Measurements from ENCODE around the gene PTPN14. TPM values are rescaled to one million over a fixed set of nuclear protein-coding genes. Genes with fewer than 3 reads are reported as not detected.

Gene PTPN14
- total RNA-seq, 1 experiment from 2014 or later, result 209 TPM

GRCh38 chr1:214455971-214456867, 95.2 kb downstream of the PTPN14 start:
- ChIA-PET POLR2A (no interaction called here), CTCF (interaction anchor here (1.4 kb wide), 1 partner anchor 10 kb away, joined by 3 read pairs; no protein-coding TSS in a partner anchor)
- no peak overlapping the region for H3K4me3 ChIP-seq (ENCODE audit: low read depth in 2 of 2, low read length in 2 of 2)
- intact Hi-C loops (cut with micrococcal nuclease; ENCODE audit: unreplicated experiment) (no loop called here), in situ Hi-C loops (cut with HindIII; ENCODE audit: low pct_unique_long_range_greater_than_20kb, low sequenced_read_pairs) (no loop called here)
- no TSS peak for BruUV-seq (replicated peaks)
- peak overlapping the region; percentile 83 for H3K27ac ChIP-seq (ENCODE audit: low read length)
- no peaks in the 10 kb centered on the region for H3K36me3 ChIP-seq (ENCODE audit: control insufficient read depth, insufficient read depth, low read length)
- ATAC-seq (no peak; the same call in 1 of the 2 replicates), DNase-seq (ENCODE audit: low read depth, low spot score) (no peak)
- no peaks in the 10 kb centered on the region for H3K9me3 ChIP-seq (ENCODE audit: control insufficient read depth, insufficient read depth, low read depth, low read length)
- H3K27me3 ChIP-seq (ENCODE audit: control insufficient read depth, insufficient read depth, low read length), result no peaks in the 10 kb centered on the region
- TF ChIP-seq POLR2AphosphoS5 (IDR thresholded peaks at IDR 0.05; ENCODE audit: low read depth, low read length), result no peak
- TF ChIP-seq REST (IDR thresholded peaks at IDR 0.05; ENCODE audit: insufficient read depth in 1 of 2, low read depth in 2 of 2, low read length in 1 of 2), result no peak
- TF ChIP-seq CTCF (IDR thresholded peaks at IDR 0.05), result no peak
- no peak for TF ChIP-seq SIN3A (IDR thresholded peaks at IDR 0.05; ENCODE audit: borderline replicate concordance, insufficient read depth, low read depth, low read length)
- no peak for TF ChIP-seq TCF7L2 (IDR thresholded peaks at IDR 0.05; ENCODE audit: low read depth, low read length)
- H3K4me1 ChIP-seq (ENCODE audit: control insufficient read depth, insufficient read depth, low read length), result peaks cover 82% of the 10 kb centered on the region

- no peak for ATAC-seq
- no peak for DNase-seq (ENCODE audit: low read depth, low spot score)
- peaks cover 77% of the 10 kb centered on the region for H3K4me1 ChIP-seq (ENCODE audit: control insufficient read depth, insufficient read depth, low read length)
- H3K27ac ChIP-seq (ENCODE audit: low read length), result peak overlapping the region; percentile 83
- no peaks in the 10 kb centered on the region for H3K27me3 ChIP-seq (ENCODE audit: control insufficient read depth, insufficient read depth, low read length)
- BruUV-seq (replicated peaks), result no TSS peak
- in situ Hi-C loops (cut with HindIII; ENCODE audit: low pct_unique_long_range_greater_than_20kb, low sequenced_read_pairs), result no loop called here
- H3K9me3 ChIP-seq (ENCODE audit: control insufficient read depth, insufficient read depth, low read depth, low read length), result no peaks in the 10 kb centered on the region
- CTCF ChIA-PET, result no interaction called here
- H3K36me3 ChIP-seq (ENCODE audit: control insufficient read depth, insufficient read depth, low read length), result no peaks in the 10 kb centered on the region
- no peak overlapping the region for H3K4me3 ChIP-seq (ENCODE audit: low read depth in 2 of 2, low read length in 2 of 2)
- POLR2A ChIA-PET, result no interaction called here
- no peak for TF ChIP-seq TCF7L2 (IDR thresholded peaks at IDR 0.05; ENCODE audit: low read depth, low read length)
- no peak for TF ChIP-seq CTCF (IDR thresholded peaks at IDR 0.05)
- no peak for TF ChIP-seq POLR2AphosphoS5 (IDR thresholded peaks at IDR 0.05; ENCODE audit: low read depth, low read length)
- no peak for TF ChIP-seq REST (IDR thresholded peaks at IDR 0.05; ENCODE audit: insufficient read depth in 1 of 2, low read depth in 2 of 2, low read length in 1 of 2)
- TF ChIP-seq SIN3A (IDR thresholded peaks at IDR 0.05; ENCODE audit: borderline replicate concordance, insufficient read depth, low read depth, low read length), result no peak
- intact Hi-C loops (cut with micrococcal nuclease; ENCODE audit: unreplicated experiment), result no loop called here
These were observed 95.9 kb downstream of the PTPN14 start for GRCh38 chr1:214455479-214455878.

Measured in Panc1 (cell line).